Measurements from ENCODE around the gene ERF.

- TF ChIP-seq TAF1 (IDR thresholded peaks at IDR 0.05; ENCODE audit: low read depth, low read length) (no peak), POLR2AphosphoS5 (IDR thresholded peaks at IDR 0.05; ENCODE audit: low read depth, low read length) (no peak), SPI1 (IDR thresholded peaks at IDR 0.05; ENCODE audit: low read depth, low read length) (no peak), POU2F2 (IDR thresholded peaks at IDR 0.05; ENCODE audit: low read depth, low read length) (no peak), POLR2A (IDR thresholded peaks at IDR 0.05; ENCODE audit: low read depth, low read length) (no peak)
Measured at GRCh38 chr19:42249149-42249750, 5.7 kb downstream of the ERF start.
